Liver (tissue), 9 donors: ENCODE results near the gene EPHA6. TPM values are rescaled to one million over a fixed set of nuclear protein-coding genes. Genes with fewer than 3 reads are reported as not detected.

Experiments used
- DNase-seq: peaks from one replicate; pipeline ENCODE4 v3.0.0-alpha.2; 2017; ENCODE audit warnings: low spot score
- H3K27ac ChIP-seq, 2 donors: one replicate each; pipeline ENCODE4 v1.7.0; 2013; ENCODE audit warnings: inconsistent platforms in 2 of 2, low read length in 2 of 2, control low read depth in 1 of 2, low read depth in 1 of 2, mild to moderate bottlenecking in 1 of 2
- H3K27me3 ChIP-seq, 4 donors: one replicate each; pipeline versions ENCODE4 v1.6.1 to v1.7.0; 2013; ENCODE audit warnings: low read length in 3 of 4, inconsistent platforms in 1 of 4, mild to moderate bottlenecking in 1 of 4, moderate library complexity in 1 of 4; ENCODE audit not compliant: control insufficient read depth in 4 of 4, insufficient read depth in 4 of 4
- H3K36me3 ChIP-seq, 4 donors: one replicate each; pipeline versions ENCODE4 v1.6.1 to v1.7.0; 2013; ENCODE audit warnings: low read length in 3 of 4, mild to moderate bottlenecking in 3 of 4, low read depth in 1 of 4, moderate library complexity in 1 of 4; ENCODE audit not compliant: control insufficient read depth in 4 of 4, insufficient read depth in 3 of 4
- H3K4me1 ChIP-seq, 4 donors: one replicate each; pipeline versions ENCODE4 v1.6.1 to v1.7.0; 2013; ENCODE audit warnings: low read length in 3 of 4, mild to moderate bottlenecking in 3 of 4, moderate library complexity in 1 of 4; ENCODE audit not compliant: control insufficient read depth in 4 of 4, insufficient read depth in 4 of 4
- H3K4me3 ChIP-seq, 3 donors: one replicate each; pipeline versions ENCODE4 v1.6.1 to v1.7.0; 2013; ENCODE audit warnings: low read length in 3 of 3, control low read depth in 1 of 3, low read depth in 1 of 3, mild to moderate bottlenecking in 1 of 3
- H3K9ac ChIP-seq, 2 donors: one replicate each; pipeline ENCODE4 v1.7.0; 2013; ENCODE audit warnings: low read length in 2 of 2, mild to moderate bottlenecking in 2 of 2, moderate library complexity in 2 of 2, control low read depth in 1 of 2, low read depth in 1 of 2
- H3K9me3 ChIP-seq, 4 donors: one replicate each; pipeline versions ENCODE4 v1.6.1 to v1.7.0; 2013; ENCODE audit warnings: low read length in 3 of 4; ENCODE audit not compliant: control insufficient read depth in 4 of 4
- FOXA2 ChIP-seq: IDR thresholded peaks from 2 replicates; pipeline ENCODE4 v1.6.1; 2016; ENCODE audit warnings: antibody characterized with exemption
- GABPA ChIP-seq, 2 donors: IDR thresholded peaks in 1 of 2; conservative IDR thresholded peaks in 1 of 2; 2 replicates each; pipeline ENCODE4 v1.6.1; 2016; ENCODE audit warnings: antibody characterized with exemption in 2 of 2, mild to moderate bottlenecking in 1 of 2, moderate library complexity in 1 of 2
- HNF4G ChIP-seq: IDR thresholded peaks from 2 replicates; pipeline ENCODE4 v1.6.1; 2016; ENCODE audit warnings: antibody characterized with exemption
- JUND ChIP-seq, 2 donors: IDR thresholded peaks; 2 replicates each; pipeline ENCODE4 v1.6.1; 2016; ENCODE audit warnings: antibody characterized with exemption in 2 of 2
- RAD21 ChIP-seq, 2 donors: IDR thresholded peaks; 2 replicates each; pipeline ENCODE4 v1.6.1; 2016; ENCODE audit warnings: antibody characterized with exemption in 2 of 2, mild to moderate bottlenecking in 2 of 2
- RXRA ChIP-seq, 2 donors: IDR thresholded peaks; 2 replicates each; pipeline ENCODE4 v1.6.1; 2017 to 2018; ENCODE audit warnings: antibody characterized with exemption in 2 of 2, mild to moderate bottlenecking in 1 of 2
- SP1 ChIP-seq: IDR thresholded peaks from 2 replicates; pipeline ENCODE4 v1.6.1; 2018; ENCODE audit warnings: antibody characterized with exemption, mild to moderate bottlenecking
- TAF1 ChIP-seq: conservative IDR thresholded peaks from 2 replicates; pipeline ENCODE4 v1.6.1; 2016; ENCODE audit warnings: antibody characterized with exemption, mild to moderate bottlenecking
- WGBS: extraction: QIAGEN DNeasy Blood & Tissue Kit; methylation state at CpG from one replicate; pipeline ENCODE4 v1.1.7; 2013; 5-methylcytosine and 5-hydroxymethylcytosine counted together
- polyA plus RNA-seq, 2 donors: library from polyadenylated mRNA; stranded (reverse) in 1 of 2; unstranded in 1 of 2; fragments of 200-250 nt in 1 of 2; fragments of >200 nt in 1 of 2; fragmentation: Nextera tagmentation in 1 of 2; extraction: Ambion mirVana in 1 of 2; gene quantifications; one replicate each; pipeline versions ENCODE4 v1.2.1 to v1.2.3, GENCODE V29; 2013 to 2015
- total RNA-seq, 2 donors: library from RNA; depleted of rRNA; stranded (reverse); fragments of >200 nt; gene quantifications; one replicate each; pipeline ENCODE4 v1.2.3, GENCODE V29; 2014
- TF ChIP-seq, protein P1 (sequence below): fragments of 150-350 bp; IDR thresholded peaks from 2 replicates; pipeline ENCODE4 v1.5.1; 2017; ENCODE audit warnings: improper control_type of control experiment, low read depth, low read length; ENCODE audit not compliant: missing input control
- TF ChIP-seq, protein P2 (sequence below): IDR thresholded peaks from 2 replicates; pipeline ENCODE4 v1.6.1; 2016; ENCODE audit warnings: antibody characterized with exemption
- TF ChIP-seq, protein P3 (sequence below): IDR thresholded peaks from 2 replicates; pipeline ENCODE4 v1.6.1; 2016; ENCODE audit warnings: antibody characterized with exemption, mild to moderate bottlenecking
- donor health status: healthy.
- donor health status: healthy.
- donor health status: healthy.
- donor health status: healthy.
- donor health status: healthy.

Gene EPHA6
- total and polyA plus RNA-seq, 4 donors, result 0.05 to 0.17 (median 0.05) TPM; not detected in 1

DNA sequence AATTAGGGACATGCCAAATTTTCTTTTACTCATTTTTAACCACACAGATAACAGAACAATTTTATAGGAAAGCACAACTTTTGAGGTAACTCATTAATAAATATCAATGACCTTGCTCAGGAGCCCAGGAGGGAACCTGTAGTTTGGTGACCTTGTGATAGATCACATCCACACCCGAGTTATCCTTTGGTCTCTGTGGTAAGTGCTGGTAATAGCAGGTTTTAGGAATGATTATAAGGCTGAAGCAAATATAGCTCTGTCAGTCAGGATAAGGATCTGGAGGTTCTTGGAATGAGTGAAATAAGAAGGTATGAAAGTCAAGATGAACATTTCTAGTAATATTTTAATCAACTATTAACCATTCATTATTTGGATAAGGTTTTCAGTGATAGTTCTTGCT, 46.5 kb downstream of the EPHA6 start:
- H3K9ac ChIP-seq, result no peak overlapping the region

DNA sequence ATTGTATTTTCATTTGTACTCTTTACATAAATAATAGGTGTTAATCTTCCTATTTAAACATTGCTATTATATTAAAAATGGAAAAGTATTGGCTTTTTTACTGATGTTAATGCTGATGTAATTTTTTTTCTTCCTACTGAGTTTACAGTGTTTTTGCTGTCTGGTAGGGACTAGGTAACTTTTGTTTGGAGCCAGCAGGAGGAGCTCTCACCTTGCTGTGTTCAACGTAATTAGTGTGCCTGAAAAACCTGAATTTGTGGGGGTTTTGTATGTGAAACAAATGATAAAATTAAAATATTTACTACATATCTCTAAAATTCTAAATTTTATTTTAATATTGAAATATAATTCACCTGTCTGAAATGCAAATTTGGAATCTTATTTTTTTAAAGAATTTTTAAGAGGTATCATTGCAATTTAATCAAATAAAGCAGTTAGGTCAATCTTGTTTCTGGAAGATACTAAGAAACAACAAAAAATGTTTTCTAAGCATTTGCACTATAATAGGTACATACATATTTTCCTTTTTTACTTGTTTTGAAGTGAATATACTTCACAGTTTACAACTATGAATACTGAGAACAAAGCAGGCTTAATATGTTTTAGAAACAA, 48.8 kb downstream of the EPHA6 start:
- H3K4me3 ChIP-seq, result no peak overlapping the region
- TF ChIP-seq RXRA (IDR thresholded peaks at IDR 0.05), result no peak
- TF ChIP-seq, protein P1, sequence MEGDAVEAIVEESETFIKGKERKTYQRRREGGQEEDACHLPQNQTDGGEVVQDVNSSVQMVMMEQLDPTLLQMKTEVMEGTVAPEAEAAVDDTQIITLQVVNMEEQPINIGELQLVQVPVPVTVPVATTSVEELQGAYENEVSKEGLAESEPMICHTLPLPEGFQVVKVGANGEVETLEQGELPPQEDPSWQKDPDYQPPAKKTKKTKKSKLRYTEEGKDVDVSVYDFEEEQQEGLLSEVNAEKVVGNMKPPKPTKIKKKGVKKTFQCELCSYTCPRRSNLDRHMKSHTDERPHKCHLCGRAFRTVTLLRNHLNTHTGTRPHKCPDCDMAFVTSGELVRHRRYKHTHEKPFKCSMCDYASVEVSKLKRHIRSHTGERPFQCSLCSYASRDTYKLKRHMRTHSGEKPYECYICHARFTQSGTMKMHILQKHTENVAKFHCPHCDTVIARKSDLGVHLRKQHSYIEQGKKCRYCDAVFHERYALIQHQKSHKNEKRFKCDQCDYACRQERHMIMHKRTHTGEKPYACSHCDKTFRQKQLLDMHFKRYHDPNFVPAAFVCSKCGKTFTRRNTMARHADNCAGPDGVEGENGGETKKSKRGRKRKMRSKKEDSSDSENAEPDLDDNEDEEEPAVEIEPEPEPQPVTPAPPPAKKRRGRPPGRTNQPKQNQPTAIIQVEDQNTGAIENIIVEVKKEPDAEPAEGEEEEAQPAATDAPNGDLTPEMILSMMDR, result peak; percentile 39
- TF ChIP-seq, protein P2, sequence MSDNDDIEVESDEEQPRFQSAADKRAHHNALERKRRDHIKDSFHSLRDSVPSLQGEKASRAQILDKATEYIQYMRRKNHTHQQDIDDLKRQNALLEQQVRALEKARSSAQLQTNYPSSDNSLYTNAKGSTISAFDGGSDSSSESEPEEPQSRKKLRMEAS, result no peak
- peak; percentile 66 to 76 for TF ChIP-seq RAD21 (IDR thresholded peaks at IDR 0.05)
- TF ChIP-seq, protein P3, sequence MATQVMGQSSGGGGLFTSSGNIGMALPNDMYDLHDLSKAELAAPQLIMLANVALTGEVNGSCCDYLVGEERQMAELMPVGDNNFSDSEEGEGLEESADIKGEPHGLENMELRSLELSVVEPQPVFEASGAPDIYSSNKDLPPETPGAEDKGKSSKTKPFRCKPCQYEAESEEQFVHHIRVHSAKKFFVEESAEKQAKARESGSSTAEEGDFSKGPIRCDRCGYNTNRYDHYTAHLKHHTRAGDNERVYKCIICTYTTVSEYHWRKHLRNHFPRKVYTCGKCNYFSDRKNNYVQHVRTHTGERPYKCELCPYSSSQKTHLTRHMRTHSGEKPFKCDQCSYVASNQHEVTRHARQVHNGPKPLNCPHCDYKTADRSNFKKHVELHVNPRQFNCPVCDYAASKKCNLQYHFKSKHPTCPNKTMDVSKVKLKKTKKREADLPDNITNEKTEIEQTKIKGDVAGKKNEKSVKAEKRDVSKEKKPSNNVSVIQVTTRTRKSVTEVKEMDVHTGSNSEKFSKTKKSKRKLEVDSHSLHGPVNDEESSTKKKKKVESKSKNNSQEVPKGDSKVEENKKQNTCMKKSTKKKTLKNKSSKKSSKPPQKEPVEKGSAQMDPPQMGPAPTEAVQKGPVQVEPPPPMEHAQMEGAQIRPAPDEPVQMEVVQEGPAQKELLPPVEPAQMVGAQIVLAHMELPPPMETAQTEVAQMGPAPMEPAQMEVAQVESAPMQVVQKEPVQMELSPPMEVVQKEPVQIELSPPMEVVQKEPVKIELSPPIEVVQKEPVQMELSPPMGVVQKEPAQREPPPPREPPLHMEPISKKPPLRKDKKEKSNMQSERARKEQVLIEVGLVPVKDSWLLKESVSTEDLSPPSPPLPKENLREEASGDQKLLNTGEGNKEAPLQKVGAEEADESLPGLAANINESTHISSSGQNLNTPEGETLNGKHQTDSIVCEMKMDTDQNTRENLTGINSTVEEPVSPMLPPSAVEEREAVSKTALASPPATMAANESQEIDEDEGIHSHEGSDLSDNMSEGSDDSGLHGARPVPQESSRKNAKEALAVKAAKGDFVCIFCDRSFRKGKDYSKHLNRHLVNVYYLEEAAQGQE, result no peak
- DNase-seq, result no peak
- H3K27ac ChIP-seq, result no peak overlapping the region
- no peaks in the 10 kb centered on the region for H3K27me3 ChIP-seq
- H3K4me1 ChIP-seq, result no peaks in the 10 kb centered on the region
- 2% methylated on average over 1 of the region's 1 CpG for WGBS
- no peak overlapping the region for H3K9ac ChIP-seq
- no peaks in the 10 kb centered on the region for H3K36me3 ChIP-seq
- no peaks in the 10 kb centered on the region for H3K9me3 ChIP-seq

More for the DNA sequence above, 46.5 kb downstream of the EPHA6 start:
- TF ChIP-seq TAF1, result no peak
- no peak for TF ChIP-seq RXRA (IDR thresholded peaks at IDR 0.05)
- TF ChIP-seq, protein P3, result no peak
- TF ChIP-seq, protein P1, result no peak
- no peak for TF ChIP-seq JUND (IDR thresholded peaks at IDR 0.05)
- TF ChIP-seq GABPA (IDR thresholded peaks at IDR 0.05 in 1 of 2, conservative IDR thresholded peaks at IDR 0.05 in 1 of 2), result no peak
- no peak for TF ChIP-seq HNF4G
- TF ChIP-seq, protein P2, result no peak
- TF ChIP-seq FOXA2, result no peak
- no peak for TF ChIP-seq SP1
- Histone ChIP-seq H3K27me3 (no peaks in the 10 kb centered on the region), H3K4me3 (no peak overlapping the region), H3K36me3 (no peaks in the 10 kb centered on the region), H3K4me1 (no peaks in the 10 kb centered on the region), H3K27ac (no peak overlapping the region), H3K9me3 (no peaks in the 10 kb centered on the region)
- no peak for DNase-seq
- 33% methylated on average over 1 of the region's 1 CpG for WGBS
